Karpas-422 (cell line): Measurements from ENCODE around the gene GTF2F2. TPM values are rescaled to one million over a fixed set of nuclear protein-coding genes. Genes with fewer than 3 reads are reported as not detected.
A peak's percentile ranks its signal among the peaks of the same experiment; 100 is the strongest.

Experiments
- DNase-seq: peaks from one replicate; pipeline ENCODE4 v3.0.0-alpha.2; 2015
- H2AFZ ChIP-seq: fragments of 200-600 bp; sonication (generic); 2 replicates; pipeline ENCODE4 v1.6.1; 2014; ENCODE audit warnings: antibody characterized with exemption, low read length, mixed read lengths
- H3K27ac ChIP-seq: fragments of 200-600 bp; sonication (generic); 2 replicates; pipeline ENCODE4 v1.5.1; 2014; ENCODE audit warnings: mild to moderate bottlenecking, low read length, moderate library complexity
- H3K27me3 ChIP-seq: fragments of 200-600 bp; sonication (generic); 2 replicates; pipeline ENCODE4 v1.6.1; 2014; ENCODE audit warnings: low read length, mixed read lengths
- H3K36me3 ChIP-seq: fragments of 200-600 bp; sonication (generic); 2 replicates; pipeline ENCODE4 v1.6.1; 2014; ENCODE audit warnings: low read length, mixed read lengths; ENCODE audit not compliant: insufficient read depth
- H3K4me1 ChIP-seq: fragments of 200-600 bp; sonication (generic); 2 replicates; pipeline ENCODE4 v1.6.1; 2014; ENCODE audit warnings: mild to moderate bottlenecking, low read length, mixed read lengths
- H3K4me2 ChIP-seq: fragments of 200-600 bp; sonication (generic); 2 replicates; pipeline ENCODE4 v1.6.1; 2014; ENCODE audit warnings: low read length, low read depth, mild to moderate bottlenecking; ENCODE audit not compliant: poor library complexity, severe bottlenecking
- H3K4me3 ChIP-seq: fragments of 200-600 bp; sonication (generic); 2 replicates; pipeline ENCODE4 v1.5.1; 2014; ENCODE audit warnings: mild to moderate bottlenecking, antibody characterized with exemption, low read length, mixed read lengths
- H3K79me2 ChIP-seq: fragments of 200-600 bp; sonication (generic); 2 replicates; pipeline ENCODE4 v1.6.1; 2014; ENCODE audit warnings: mild to moderate bottlenecking, low read length, mixed read lengths
- H3K9ac ChIP-seq: fragments of 200-600 bp; sonication (generic); 2 replicates; pipeline ENCODE4 v1.6.0; 2014; ENCODE audit warnings: low read length
- H3K9me2 ChIP-seq: fragments of 200-600 bp; sonication (generic), shearing (Covaris generic); replicated peaks from 2 replicates; pipeline ENCODE4 v1.6.0; 2014; ENCODE audit warnings: mild to moderate bottlenecking, low read length, moderate library complexity; ENCODE audit not compliant: insufficient read depth
- H3K9me3 ChIP-seq: fragments of 300-700, 200-600 bp; sonication (generic); 2 replicates; pipeline ENCODE4 v1.6.1; 2014; ENCODE audit warnings: low read length, mixed read lengths
- H4K20me1 ChIP-seq: fragments of 200-600 bp; sonication (generic); 2 replicates; pipeline ENCODE4 v1.6.1; 2014; ENCODE audit warnings: mild to moderate bottlenecking, antibody characterized with exemption, low read length, low read depth; ENCODE audit not compliant: insufficient read depth
- total RNA-seq: library from RNA; depleted of rRNA; stranded (reverse); fragments of >200 nt; shearing (Covaris generic); gene quantifications from 2 replicates; pipeline ENCODE4 v1.2.3, GENCODE V29; 2014; ENCODE audit warnings: low replicate concordance; rRNA removed

Gene GTF2F2
- total RNA-seq = 29.3 and 31.7 TPM in 2 replicates

GRCh38 chr13:45119991-45120864 is at the start of gene GTF2F2:
Gene GTF2F2 (plus strand): TSS chr13:45120510. CDS start chr13:45120656, 146 bp downstream.
- Histone ChIP-seq H3K9me2 (no peaks in the 10 kb centered on the region; the same call in 1 of the 2 replicates), H3K9ac (peak within 1 kb of the TSS; percentile 87), H4K20me1 (peaks cover 12% of the 10 kb centered on the region; the same call in 1 of the 2 replicates), H3K9me3 (no peaks in the 10 kb centered on the region), H3K4me1 (peaks cover 20% of the 10 kb centered on the region), H3K36me3 (0 out of 2 replicates have a peak, but pooled peaks cover 6% of the 10 kb centered on the region), H3K27me3 (no peaks in the 10 kb centered on the region), H3K79me2 (peaks cover 49% of the 10 kb centered on the region), H2AFZ (peak within 1 kb of the TSS; percentile 58), H3K4me3 (peak within 1 kb of the TSS; percentile 91), H3K4me2 (peak within 1 kb of the TSS; percentile 83), H3K27ac (0 out of 2 replicates have a peak within 1 kb of the TSS, but pooled peaks have one; percentile 20)
- DNase-seq = peak; percentile 95

- Histone ChIP-seq H2AFZ (0 out of 2 replicates have a peak overlapping the region, but pooled peaks have one; percentile 67), H3K27me3 (no peaks in the 10 kb centered on the region), H3K27ac (no peak overlapping the region), H3K4me2 (peak overlapping the region; percentile 39), H4K20me1 (no peaks in the 10 kb centered on the region), H3K4me3 (peak overlapping the region; percentile 24; the same call in 1 of the 2 replicates), H3K79me2 (no peaks in the 10 kb centered on the region), H3K36me3 (no peaks in the 10 kb centered on the region), H3K9me2 (no peaks in the 10 kb centered on the region), H3K4me1 (peaks cover 4% of the 10 kb centered on the region), H3K9ac (no peak overlapping the region), H3K9me3 (no peaks in the 10 kb centered on the region)
- peak; percentile 54 for DNase-seq
These were observed 46.5 kb upstream of the GTF2F2 start for GRCh38 chr13:45073809-45074208.

GRCh38 chr13:45074721-45075120 is 45.6 kb upstream of the GTF2F2 start:
- Histone ChIP-seq H4K20me1 (no peaks in the 10 kb centered on the region), H3K9ac (no peak overlapping the region), H3K9me3 (no peaks in the 10 kb centered on the region), H3K27me3 (no peaks in the 10 kb centered on the region), H2AFZ (no peak overlapping the region), H3K27ac (no peak overlapping the region), H3K36me3 (no peaks in the 10 kb centered on the region), H3K4me3 (no peak overlapping the region), H3K4me2 (no peak overlapping the region), H3K9me2 (no peaks in the 10 kb centered on the region), H3K79me2 (no peaks in the 10 kb centered on the region), H3K4me1 (peaks cover 4% of the 10 kb centered on the region)
- no peak for DNase-seq

- H4K20me1 ChIP-seq = no peaks in the 10 kb centered on the region
- H3K36me3 ChIP-seq = no peaks in the 10 kb centered on the region
- H3K27me3 ChIP-seq = no peaks in the 10 kb centered on the region
- no peak overlapping the region for H2AFZ ChIP-seq
- no peak overlapping the region for H3K9ac ChIP-seq
- no peaks in the 10 kb centered on the region for H3K9me2 ChIP-seq
- peaks cover 4% of the 10 kb centered on the region for H3K4me1 ChIP-seq
- H3K79me2 ChIP-seq = no peaks in the 10 kb centered on the region
- H3K4me2 ChIP-seq = no peak overlapping the region
- H3K27ac ChIP-seq = no peak overlapping the region
- no peak for DNase-seq
- H3K4me3 ChIP-seq = no peak overlapping the region
- no peaks in the 10 kb centered on the region for H3K9me3 ChIP-seq
These were observed 42.3 kb upstream of the GTF2F2 start for GRCh38 chr13:45078003-45078402.

- H3K27me3 ChIP-seq = no peaks in the 10 kb centered on the region
- H3K4me1 ChIP-seq = no peaks in the 10 kb centered on the region
- no peaks in the 10 kb centered on the region for H3K9me2 ChIP-seq
- H3K4me2 ChIP-seq = no peak overlapping the region
- no peak for DNase-seq
- H3K79me2 ChIP-seq = no peaks in the 10 kb centered on the region
- no peaks in the 10 kb centered on the region for H4K20me1 ChIP-seq
- H3K4me3 ChIP-seq = no peak overlapping the region
- H3K9me3 ChIP-seq = no peaks in the 10 kb centered on the region
- no peak overlapping the region for H3K27ac ChIP-seq
- H3K36me3 ChIP-seq = no peaks in the 10 kb centered on the region
- H2AFZ ChIP-seq = no peak overlapping the region
- no peak overlapping the region for H3K9ac ChIP-seq
These were observed 37.3 kb upstream of the GTF2F2 start for GRCh38 chr13:45082964-45083363.

- H2AFZ ChIP-seq = no peak overlapping the region
- H3K79me2 ChIP-seq = no peaks in the 10 kb centered on the region
- no peak overlapping the region for H3K9ac ChIP-seq
- no peaks in the 10 kb centered on the region for H4K20me1 ChIP-seq
- H3K27me3 ChIP-seq = no peaks in the 10 kb centered on the region
- H3K9me2 ChIP-seq = no peaks in the 10 kb centered on the region
- H3K4me2 ChIP-seq = no peak overlapping the region
- H3K9me3 ChIP-seq = no peaks in the 10 kb centered on the region
- H3K4me3 ChIP-seq = no peak overlapping the region
- no peaks in the 10 kb centered on the region for H3K4me1 ChIP-seq
- DNase-seq = no peak
- no peak overlapping the region for H3K27ac ChIP-seq
- H3K36me3 ChIP-seq = no peaks in the 10 kb centered on the region
These were observed 35.8 kb upstream of the GTF2F2 start for GRCh38 chr13:45084515-45084914.

- H3K79me2 ChIP-seq = no peaks in the 10 kb centered on the region
- H3K36me3 ChIP-seq = no peaks in the 10 kb centered on the region
- no peaks in the 10 kb centered on the region for H3K9me2 ChIP-seq
- H3K27ac ChIP-seq = no peak overlapping the region
- H3K4me2 ChIP-seq = no peak overlapping the region
- H3K9ac ChIP-seq = no peak overlapping the region
- no peaks in the 10 kb centered on the region for H4K20me1 ChIP-seq
- no peaks in the 10 kb centered on the region for H3K27me3 ChIP-seq
- H3K4me1 ChIP-seq = no peaks in the 10 kb centered on the region
- DNase-seq = no peak
- H2AFZ ChIP-seq = no peak overlapping the region
- no peak overlapping the region for H3K4me3 ChIP-seq
- H3K9me3 ChIP-seq = no peaks in the 10 kb centered on the region
These were observed 33.8 kb upstream of the GTF2F2 start for GRCh38 chr13:45086484-45086883.

- Histone ChIP-seq H2AFZ (no peak overlapping the region), H3K9me2 (no peaks in the 10 kb centered on the region), H3K36me3 (no peaks in the 10 kb centered on the region), H3K9me3 (no peaks in the 10 kb centered on the region), H3K27me3 (no peaks in the 10 kb centered on the region), H4K20me1 (no peaks in the 10 kb centered on the region), H3K79me2 (no peaks in the 10 kb centered on the region), H3K4me2 (no peak overlapping the region), H3K4me3 (no peak overlapping the region), H3K4me1 (no peaks in the 10 kb centered on the region), H3K27ac (no peak overlapping the region), H3K9ac (no peak overlapping the region)
- DNase-seq = no peak
These were observed 27.6 kb upstream of the GTF2F2 start for GRCh38 chr13:45092663-45093062.
